ENCODE results near the gene GPT2.

Gene GPT2

DNA sequence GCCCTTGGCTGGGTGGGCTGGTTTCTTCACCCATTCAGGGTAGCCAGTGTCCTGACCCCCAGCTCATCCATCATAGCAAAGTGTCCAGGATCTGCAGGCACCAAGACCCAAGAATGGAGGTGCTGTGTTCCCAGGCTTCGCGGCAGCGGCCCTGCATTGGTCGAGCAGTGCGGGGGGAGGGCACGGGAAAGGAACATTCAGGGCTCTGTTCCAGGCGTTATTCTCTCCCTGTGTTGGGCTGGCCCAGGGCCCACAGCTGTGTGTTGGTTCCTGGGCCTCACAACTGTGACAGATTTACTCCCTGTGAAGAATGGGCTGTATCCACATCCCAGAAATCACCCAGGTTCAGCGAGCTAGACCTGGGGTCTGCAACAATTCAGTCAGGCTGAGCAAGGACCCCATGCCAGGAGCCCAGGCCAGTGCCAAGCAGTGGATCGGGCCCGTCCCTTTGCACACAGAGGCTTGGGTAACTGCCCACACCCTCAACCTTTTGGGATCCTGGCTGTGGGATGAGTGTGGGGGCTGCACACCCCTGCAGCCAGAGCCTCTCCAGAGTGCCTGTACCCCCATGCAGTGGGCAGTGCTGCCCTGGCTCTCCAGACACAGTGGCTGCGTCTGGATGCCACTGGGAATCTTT is 10.0 kb downstream of the GPT2 start:
- peaks cover 10% of the 10 kb centered on the region; the same call in 1 of the 2 replicates for H3K79me2 ChIP-seq (ENCODE audit: insufficient read depth, low read depth)
- no peak overlapping the region for H2AFZ ChIP-seq (ENCODE audit: low read depth)
- no peak for TF ChIP-seq CTCF (conservative IDR thresholded peaks at IDR 0.05; ENCODE audit: low read depth, low read length)
- H4K20me1 ChIP-seq (ENCODE audit: insufficient read depth): no peaks in the 10 kb centered on the region
- no peak overlapping the region for H3K9ac ChIP-seq
- no peaks in the 10 kb centered on the region for H3K27me3 ChIP-seq (ENCODE audit: insufficient read depth, low read depth)
- no peak overlapping the region for H3K4me3 ChIP-seq (IDR thresholded peaks at IDR 0.05; ENCODE audit: insufficient read depth, low read depth, low read length)
- peaks cover 14% of the 10 kb centered on the region for H3K4me1 ChIP-seq (ENCODE audit: low read depth, poor library complexity, severe bottlenecking)
- no peak overlapping the region for H3K4me2 ChIP-seq
- no peaks in the 10 kb centered on the region for H3K36me3 ChIP-seq (ENCODE audit: insufficient read depth)
- H3K27ac ChIP-seq: no peak overlapping the region

- no peak overlapping the region for H3K4me3 ChIP-seq (IDR thresholded peaks at IDR 0.05; ENCODE audit: insufficient read depth, low read depth, low read length)
- H3K36me3 ChIP-seq (ENCODE audit: insufficient read depth): no peaks in the 10 kb centered on the region
- H3K27me3 ChIP-seq (ENCODE audit: insufficient read depth, low read depth): no peaks in the 10 kb centered on the region
- H4K20me1 ChIP-seq (ENCODE audit: insufficient read depth): no peaks in the 10 kb centered on the region
- no peak overlapping the region for H2AFZ ChIP-seq (ENCODE audit: low read depth)
- H3K27ac ChIP-seq: no peak overlapping the region
- H3K4me1 ChIP-seq (ENCODE audit: low read depth, poor library complexity, severe bottlenecking): peaks cover under 1% of the 10 kb centered on the region
- peaks cover 6% of the 10 kb centered on the region; the same call in 1 of the 2 replicates for H3K79me2 ChIP-seq (ENCODE audit: insufficient read depth, low read depth)
- no peak overlapping the region for H3K4me2 ChIP-seq
- H3K9ac ChIP-seq: no peak overlapping the region
- no peak for TF ChIP-seq CTCF (conservative IDR thresholded peaks at IDR 0.05; ENCODE audit: low read depth, low read length)
Measured at GRCh38 chr16:46895399-46896313, 11.5 kb downstream of the GPT2 start.

DNA sequence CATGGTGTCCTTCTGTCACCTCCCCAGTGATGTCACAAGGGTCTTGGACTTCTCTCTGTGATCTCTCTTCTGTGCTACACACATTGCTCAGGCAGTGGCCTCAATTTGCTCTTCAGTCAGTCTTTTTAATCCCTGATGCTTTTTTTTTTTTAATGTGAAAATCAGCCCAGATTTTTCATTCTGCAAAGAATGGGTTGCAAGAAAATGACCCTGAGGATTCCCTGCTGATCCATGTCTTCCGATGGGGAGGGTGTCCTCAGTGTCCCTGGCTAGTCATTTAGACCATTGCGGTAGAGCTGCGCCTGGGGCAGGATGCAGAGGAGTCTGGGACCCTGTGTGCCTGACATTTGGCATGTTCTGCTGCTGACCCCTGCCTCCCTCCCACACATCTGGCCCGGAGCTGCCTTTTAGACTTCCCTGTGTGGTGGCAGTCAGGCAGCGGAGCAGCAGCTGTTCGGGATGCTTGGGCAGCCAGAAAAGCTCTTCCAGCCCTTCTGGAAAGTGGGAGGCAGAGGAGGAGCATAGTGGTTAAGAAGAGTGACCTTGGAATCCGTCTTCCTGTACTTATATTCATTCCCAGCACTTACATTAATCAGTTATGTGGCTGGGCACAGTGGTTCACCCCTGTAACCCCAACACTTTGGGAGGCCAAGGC is 12.3 kb downstream of the GPT2 start:
- no peaks in the 10 kb centered on the region for H3K4me1 ChIP-seq (ENCODE audit: low read depth, poor library complexity, severe bottlenecking)
- no peak overlapping the region for H2AFZ ChIP-seq (ENCODE audit: low read depth)
- no peak overlapping the region for H3K27ac ChIP-seq
- H3K9ac ChIP-seq: no peak overlapping the region
- H3K4me3 ChIP-seq (IDR thresholded peaks at IDR 0.05; ENCODE audit: insufficient read depth, low read depth, low read length): no peak overlapping the region
- H3K4me2 ChIP-seq: no peak overlapping the region
- no peak for TF ChIP-seq CTCF (conservative IDR thresholded peaks at IDR 0.05; ENCODE audit: low read depth, low read length)
- peaks cover 6% of the 10 kb centered on the region; the same call in 1 of the 2 replicates for H3K79me2 ChIP-seq (ENCODE audit: insufficient read depth, low read depth)
- no peaks in the 10 kb centered on the region for H3K27me3 ChIP-seq (ENCODE audit: insufficient read depth, low read depth)
- no peaks in the 10 kb centered on the region for H4K20me1 ChIP-seq (ENCODE audit: insufficient read depth)
- no peaks in the 10 kb centered on the region for H3K36me3 ChIP-seq (ENCODE audit: insufficient read depth)

- no peak for TF ChIP-seq CTCF (conservative IDR thresholded peaks at IDR 0.05; ENCODE audit: low read depth, low read length)
- no peaks in the 10 kb centered on the region for H4K20me1 ChIP-seq (ENCODE audit: insufficient read depth)
- H3K27me3 ChIP-seq (ENCODE audit: insufficient read depth, low read depth): no peaks in the 10 kb centered on the region
- H2AFZ ChIP-seq (ENCODE audit: low read depth): no peak overlapping the region
- no peaks in the 10 kb centered on the region for H3K4me1 ChIP-seq (ENCODE audit: low read depth, poor library complexity, severe bottlenecking)
- H3K79me2 ChIP-seq (ENCODE audit: insufficient read depth, low read depth): peaks cover 5% of the 10 kb centered on the region; the same call in 1 of the 2 replicates
- no peak overlapping the region for H3K4me2 ChIP-seq
- H3K4me3 ChIP-seq (IDR thresholded peaks at IDR 0.05; ENCODE audit: insufficient read depth, low read depth, low read length): no peak overlapping the region
- H3K9ac ChIP-seq: no peak overlapping the region
- no peak overlapping the region for H3K27ac ChIP-seq
- no peaks in the 10 kb centered on the region for H3K36me3 ChIP-seq (ENCODE audit: insufficient read depth)
Measured at GRCh38 chr16:46897471-46897870, 13.3 kb downstream of the GPT2 start.
